Adrenal gland (tissue), 12 donors: ENCODE results near the gene TMEM114. TPM values are rescaled to one million over a fixed set of nuclear protein-coding genes. Genes with fewer than 3 reads are reported as not detected.
"Not testable (repeated sequence)": the region's sequence is repeated elsewhere in the genome, so short reads cannot be mapped to it uniquely, and the experiment has no call there.

Source experiments
- DNase-seq, 7 donors: peaks; one replicate each; pipeline ENCODE4 v3.0.0-alpha.2; 2019 to 2020
- H3K27ac ChIP-seq, 5 donors: fragments of 200-600 bp; sonication (generic) in 4 of 5; 1 replicate in 3 of 5; 2 replicates in 2 of 5; pipeline versions ENCODE4 v1.5.1 to v1.8.0; 2016 to 2020; ENCODE audit warnings: mild to moderate bottlenecking in 1 of 5
- H3K27me3 ChIP-seq: fragments of 200-600 bp; 2 replicates; pipeline ENCODE4 v1.8.0; 2021
- H3K36me3 ChIP-seq, 2 donors: fragments of 200-600 bp; replicated peaks in 1 of 2; 1 replicate in 1 of 2; 2 replicates in 1 of 2; pipeline versions ENCODE4 v1.5.1 to v1.8.0; 2018 to 2022
- H3K4me1 ChIP-seq, 2 donors: fragments of 200-600 bp; replicated peaks in 1 of 2; 1 replicate in 1 of 2; 2 replicates in 1 of 2; pipeline versions ENCODE4 v1.5.1 to v1.8.0; 2018 to 2021
- H3K4me3 ChIP-seq, 4 donors: fragments of 200-600 bp; sonication (generic) in 3 of 4; one replicate each; pipeline ENCODE4 v1.5.1; 2016 to 2018
- H3K9me3 ChIP-seq, 3 donors: fragments of 200-600 bp; sonication (generic) in 1 of 3; replicated peaks in 1 of 3; 1 replicate in 2 of 3; 2 replicates in 1 of 3; pipeline versions ENCODE4 v1.5.1 to v1.8.0; 2016 to 2021
- CTCF ChIP-seq, 6 experiments: fragments of 450-650 bp in 4 of 6; fragments of 200-600 bp in 2 of 6; sonication (generic) in 1 of 6; IDR thresholded peaks; 1 replicate in 5 of 6; 2 replicates in 1 of 6; pipeline versions ENCODE4 v1.5.1 to v1.8.0; 2016 to 2021; ENCODE audit warnings: antibody characterized with exemption in 6 of 6, mild to moderate bottlenecking in 2 of 6, moderate library complexity in 1 of 6
- POLR2A ChIP-seq, 2 donors: fragments of 450-650 bp; IDR thresholded peaks; one replicate each; pipeline ENCODE4 v1.6.1; 2017; ENCODE audit warnings: antibody characterized with exemption in 2 of 2, mild to moderate bottlenecking in 2 of 2, moderate library complexity in 1 of 2
- WGBS, 4 donors: extraction: QIAGEN DNeasy Blood & Tissue Kit in 2 of 4; methylation state at CpG; one replicate each; pipeline versions ENCODE4 v1.1.5 to v1.1.7; 2013 to 2017; 5-methylcytosine and 5-hydroxymethylcytosine counted together
- intact Hi-C, 2 donors: fragments of 100-400 bp; cut with DNase I; formaldehyde crosslinking; loops; one replicate each; pipeline versions ENCODE4 v1.14.1 to v1.15.0; 2022 to 2023
- polyA plus RNA-seq, 3 donors: library from polyadenylated mRNA; stranded (reverse); fragments of 200-250 nt in 2 of 3; fragments of 350-450 nt in 1 of 3; fragmentation: Illumina TruSeq in 1 of 3; extraction: RNeasy Lipid Tissue Mini Kit (QIAGEN cat#74804) in 1 of 3; gene quantifications; one replicate each; pipeline ENCODE4 v1.2.3, GENCODE V29; 2013 to 2014
- total RNA-seq, 9 donors: library from RNA; depleted of rRNA in 4 of 9; stranded (reverse); fragments of >200 nt in 4 of 9; fragments of 120-200 nt in 1 of 9; fragmentation: NEBNext Ultra II Directional in 1 of 9; extraction: Animal tissue kit (Norgen Biotek cat#: 25700) in 1 of 9; gene quantifications; one replicate each; pipeline versions ENCODE4 v1.1.0 to v1.2.4, GENCODE V29; 2013 to 2023
- donor health status: healthy with polysubstance abuse.
- donor health status: Bipolar disorder and iron deficiency.
- donor health status: DM: yes; HTN: yes; CAD: no.
- donor health status: DM: no; HTN: no; CAD: no.
- donor health status: DM: no; HTN: no; CAD: no.
- donor health status: DM: yes; HTN: yes; CAD: no.

Gene TMEM114
- total and polyA plus RNA-seq, 12 donors: 0.24 to 1.1 TPM; not detected in 10

GRCh38 chr16:8564934-8565345, 25.4 kb downstream of the TMEM114 start:
- Histone ChIP-seq H3K4me3 (no peak overlapping the region), H3K36me3 (no peaks in the 10 kb centered on the region), H3K9me3 (no peaks in the 10 kb centered on the region), H3K27me3 (no peaks in the 10 kb centered on the region), H3K4me1 (no peaks in the 10 kb centered on the region), H3K27ac (no peak overlapping the region)
- intact Hi-C loops: loop anchor here (5.0 to 10.0 kb wide), 2 partner anchors 230 to 317 kb away; partner anchors contain the start of genes LITAFD (in 1 of the 2), PMM2 (in 1 of the 2) and TMEM186 (in 1 of the 2)
- no peak for TF ChIP-seq CTCF (IDR thresholded peaks at IDR 0.05)
- no peak for TF ChIP-seq POLR2A (IDR thresholded peaks at IDR 0.05)
- no peak for DNase-seq
- 70 to 86% (median 81%) methylated on average over 1 of the region's 1 CpG for WGBS, 4 donors

- intact Hi-C loops: loop anchor here in 1 of 2 donors (10.0 kb wide), 1 partner anchor 231 kb away; the partner anchor contains the start of genes PMM2 and TMEM186
- 62 to 90% (median 67%) methylated on average over 2 to 3 of the region's 3 CpGs for WGBS, 4 donors
- not testable (repeated sequence) for H3K27me3 ChIP-seq, H3K4me1 ChIP-seq, H3K36me3 ChIP-seq, H3K27ac ChIP-seq, H3K4me3 ChIP-seq, DNase-seq, H3K9me3 ChIP-seq
Observed at GRCh38 chr16:8563944-8564540, 26.3 kb downstream of the TMEM114 start.

- Histone ChIP-seq H3K4me1 (no peaks in the 10 kb centered on the region), H3K4me3 (no peak overlapping the region), H3K27ac (no peak overlapping the region), H3K27me3 (no peaks in the 10 kb centered on the region), H3K36me3 (no peaks in the 10 kb centered on the region), H3K9me3 (no peaks in the 10 kb centered on the region)
- no peak for DNase-seq
- TF ChIP-seq CTCF (IDR thresholded peaks at IDR 0.05): no peak
- no peak for TF ChIP-seq POLR2A (IDR thresholded peaks at IDR 0.05)
- WGBS, 4 donors: 77 to 87% (median 83%) methylated on average over 2 of the region's 2 CpGs
- intact Hi-C loops: loop anchor here in 1 of 2 donors (10.0 kb wide), 1 partner anchor 233 kb away; the partner anchor contains the start of genes PMM2 and TMEM186
Observed at GRCh38 chr16:8561496-8561895, 28.8 kb downstream of the TMEM114 start.

- no peak overlapping the region for H3K27ac ChIP-seq
- no peaks in the 10 kb centered on the region for H3K9me3 ChIP-seq
- WGBS, 4 donors: 69 to 83% (median 80%) methylated on average over 9 of the region's 9 CpGs
- H3K36me3 ChIP-seq: no peaks in the 10 kb centered on the region
- DNase-seq: no peak
- no peak overlapping the region for H3K4me3 ChIP-seq
- TF ChIP-seq CTCF (IDR thresholded peaks at IDR 0.05): no peak
- TF ChIP-seq POLR2A (IDR thresholded peaks at IDR 0.05): no peak
- H3K27me3 ChIP-seq: peaks cover 8% of the 10 kb centered on the region
- intact Hi-C loops: no loop called here
- no peaks in the 10 kb centered on the region for H3K4me1 ChIP-seq
Observed at GRCh38 chr16:8555400-8555799, 34.9 kb downstream of the TMEM114 start.

GRCh38 chr16:8554881-8555280, 35.4 kb downstream of the TMEM114 start:
- Histone ChIP-seq H3K4me3 (no peak overlapping the region), H3K9me3 (no peaks in the 10 kb centered on the region), H3K27me3 (peaks cover 8% of the 10 kb centered on the region), H3K27ac (no peak overlapping the region), H3K4me1 (no peaks in the 10 kb centered on the region), H3K36me3 (no peaks in the 10 kb centered on the region)
- TF ChIP-seq CTCF (IDR thresholded peaks at IDR 0.05): no peak
- no peak for TF ChIP-seq POLR2A (IDR thresholded peaks at IDR 0.05)
- intact Hi-C loops: no loop called here
- no peak for DNase-seq
- 43 to 79% (median 67%) methylated on average over 2 of the region's 2 CpGs for WGBS, 4 donors
